ENCODE data around the gene RRBP1. TPM values are rescaled to one million over a fixed set of nuclear protein-coding genes. Genes with fewer than 3 reads are reported as not detected.

RRBP1 gene
- total and polyA plus RNA-seq, 2 experiments from 2014 or later = 193 to 242 TPM

GRCh38 chr20:17616480-17617211, 65.4 kb downstream of the RRBP1 start:
- Histone ChIP-seq H3K36me3 (replicated peaks; ENCODE audit: insufficient read depth, low read depth) (peaks cover 6% of the 10 kb centered on the region), H3K79me2 (no peaks in the 10 kb centered on the region), H3K4me1 (ENCODE audit: insufficient read depth) (peaks cover 27% of the 10 kb centered on the region), H3K27me3 (no peaks in the 10 kb centered on the region), H3K9me3 (ENCODE audit: low read depth) (no peaks in the 10 kb centered on the region), H2AFZ (no peak overlapping the region), H4K20me1 (ENCODE audit: insufficient read depth, poor library complexity, severe bottlenecking) (peaks cover 11% of the 10 kb centered on the region), H3K4me3 (no peak overlapping the region), H3K4me2 (no peak overlapping the region), H3K9me2 (replicated peaks; ENCODE audit: insufficient read depth) (no peaks in the 10 kb centered on the region), H3K27ac (no peak overlapping the region)
- DNase-seq (ENCODE audit: low spot score) = no peak
- TF ChIP-seq EZH2 (IDR thresholded peaks at IDR 0.05; ENCODE audit: borderline replicate concordance) = no peak
- no peak for TF ChIP-seq EZH2phosphoT487 (IDR thresholded peaks at IDR 0.05; ENCODE audit: low read depth, severe bottlenecking, unreplicated experiment)
- TF ChIP-seq CTCF (IDR thresholded peaks at IDR 0.05; ENCODE audit: poor library complexity) = no peak
- WGBS (ENCODE audit: low lambda C conversion rate, missing lambda C conversion rate) = 91% methylated on average over 22 of the region's 22 CpGs

GRCh38 chr20:17615645-17616479, 66.2 kb downstream of the RRBP1 start:
- H3K4me2 ChIP-seq = no peak overlapping the region
- peaks cover 6% of the 10 kb centered on the region for H3K36me3 ChIP-seq (replicated peaks; ENCODE audit: insufficient read depth, low read depth)
- H3K4me1 ChIP-seq (ENCODE audit: insufficient read depth) = peaks cover 27% of the 10 kb centered on the region
- H3K4me3 ChIP-seq = no peak overlapping the region
- no peak for TF ChIP-seq CTCF (IDR thresholded peaks at IDR 0.05; ENCODE audit: poor library complexity)
- TF ChIP-seq EZH2phosphoT487 (IDR thresholded peaks at IDR 0.05; ENCODE audit: low read depth, severe bottlenecking, unreplicated experiment) = no peak
- no peak for TF ChIP-seq EZH2 (IDR thresholded peaks at IDR 0.05; ENCODE audit: borderline replicate concordance)
- H3K9me3 ChIP-seq (ENCODE audit: low read depth) = no peaks in the 10 kb centered on the region
- no peak overlapping the region for H3K27ac ChIP-seq
- WGBS (ENCODE audit: low lambda C conversion rate, missing lambda C conversion rate) = 76% methylated on average over 22 of the region's 22 CpGs
- H4K20me1 ChIP-seq (ENCODE audit: insufficient read depth, poor library complexity, severe bottlenecking) = peaks cover 11% of the 10 kb centered on the region
- no peak overlapping the region for H2AFZ ChIP-seq
- no peaks in the 10 kb centered on the region for H3K27me3 ChIP-seq
- DNase-seq (ENCODE audit: low spot score) = no peak
- H3K9me2 ChIP-seq (replicated peaks; ENCODE audit: insufficient read depth) = no peaks in the 10 kb centered on the region
- no peaks in the 10 kb centered on the region for H3K79me2 ChIP-seq

DNA sequence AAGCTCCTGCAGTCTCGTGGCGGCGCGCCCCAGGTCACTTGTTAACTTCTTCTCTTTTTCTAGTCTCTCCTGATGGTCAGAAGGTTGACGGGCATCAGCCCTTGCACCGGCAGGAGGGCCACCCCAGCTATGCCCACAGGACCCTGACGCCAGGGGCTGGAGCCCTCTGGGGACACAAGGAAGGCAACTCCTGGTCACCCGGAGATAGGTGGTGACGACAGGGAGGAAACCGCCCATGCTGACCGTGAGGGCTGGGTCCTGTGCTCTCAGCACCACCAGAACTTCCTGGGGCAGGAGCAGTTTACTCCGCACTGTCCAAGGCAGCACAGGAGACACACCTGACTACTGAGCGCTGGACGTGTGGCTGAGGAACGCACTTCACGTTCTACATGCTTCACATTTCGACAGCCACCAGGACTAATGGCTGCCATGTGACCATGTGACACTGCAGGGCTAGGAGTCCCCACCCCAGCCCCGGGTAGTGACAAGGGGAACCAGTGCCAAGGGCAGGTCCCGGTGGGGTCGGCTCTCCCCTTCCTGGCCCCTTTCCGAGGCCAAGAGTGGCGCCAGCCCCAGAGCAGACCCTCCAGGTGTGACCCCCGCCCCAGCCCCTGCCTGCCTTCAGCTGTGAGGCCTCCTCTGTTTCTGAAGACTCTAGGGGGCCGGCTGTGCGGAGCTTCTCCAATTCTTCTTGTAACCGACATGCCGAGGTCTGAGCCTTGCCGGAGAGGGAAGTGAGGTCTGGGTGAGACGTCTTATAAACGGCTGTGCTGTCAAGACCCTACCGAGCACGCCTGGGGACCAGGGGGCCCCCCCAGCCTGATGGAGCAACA, 67.0 kb downstream of the RRBP1 start:
- 94% methylated on average over 29 of the region's 32 CpGs for WGBS (ENCODE audit: low lambda C conversion rate, missing lambda C conversion rate)
- TF ChIP-seq CTCF (IDR thresholded peaks at IDR 0.05; ENCODE audit: poor library complexity) (no peak), EZH2 (IDR thresholded peaks at IDR 0.05; ENCODE audit: borderline replicate concordance) (no peak), EZH2phosphoT487 (IDR thresholded peaks at IDR 0.05; ENCODE audit: low read depth, severe bottlenecking, unreplicated experiment) (no peak)
- H3K36me3 ChIP-seq (replicated peaks; ENCODE audit: insufficient read depth, low read depth) = peaks cover 4% of the 10 kb centered on the region
- no peaks in the 10 kb centered on the region for H3K79me2 ChIP-seq
- no peak overlapping the region for H3K4me2 ChIP-seq
- DNase-seq (ENCODE audit: low spot score) = no peak
- peaks cover 27% of the 10 kb centered on the region for H3K4me1 ChIP-seq (ENCODE audit: insufficient read depth)
- H4K20me1 ChIP-seq (ENCODE audit: insufficient read depth, poor library complexity, severe bottlenecking) = peaks cover 11% of the 10 kb centered on the region
- no peak overlapping the region for H3K4me3 ChIP-seq
- H3K9me3 ChIP-seq (ENCODE audit: low read depth) = no peaks in the 10 kb centered on the region
- no peak overlapping the region for H3K27ac ChIP-seq
- no peak overlapping the region for H2AFZ ChIP-seq
- no peaks in the 10 kb centered on the region for H3K9me2 ChIP-seq (replicated peaks; ENCODE audit: insufficient read depth)
- no peaks in the 10 kb centered on the region for H3K27me3 ChIP-seq

All from hepatocyte (in vitro differentiated cells).